ENCODE measurements around the gene NUDT13.

Gene NUDT13

GRCh38 chr10:73167783-73168464, 57.7 kb downstream of the NUDT13 start, which contains the start of the genes ECD and FAM149B1:
Gene ECD (minus strand): TSS chr10:73168008. CDS start chr10:73163937, 4,071 bp downstream.
Gene FAM149B1 (plus strand): TSS chr10:73168119. CDS start chr10:73168340, 221 bp downstream.
- DNase-seq, result peak; percentile 93

- no peak for DNase-seq
Observed at GRCh38 chr10:73168465-73168803, 58.2 kb downstream of the NUDT13 start.

GRCh38 chr10:73169320-73169719, 59.1 kb downstream of the NUDT13 start:
- DNase-seq, result no peak

- DNase-seq, result no peak
Observed at GRCh38 chr10:73172867-73173266, 62.6 kb downstream of the NUDT13 start.

- no peak for DNase-seq
Observed at GRCh38 chr10:73174148-73174925, 64.1 kb downstream of the NUDT13 start.
